Measurements from ENCODE around the gene TRIO. TPM values are rescaled to one million over a fixed set of nuclear protein-coding genes. Genes with fewer than 3 reads are reported as not detected.

Gene TRIO
- total and polyA plus RNA-seq, 2 donors (not counting 3 experiments of a cell fraction or from before 2014, with no cell fraction given), result 82.9 to 248 TPM

DNA sequence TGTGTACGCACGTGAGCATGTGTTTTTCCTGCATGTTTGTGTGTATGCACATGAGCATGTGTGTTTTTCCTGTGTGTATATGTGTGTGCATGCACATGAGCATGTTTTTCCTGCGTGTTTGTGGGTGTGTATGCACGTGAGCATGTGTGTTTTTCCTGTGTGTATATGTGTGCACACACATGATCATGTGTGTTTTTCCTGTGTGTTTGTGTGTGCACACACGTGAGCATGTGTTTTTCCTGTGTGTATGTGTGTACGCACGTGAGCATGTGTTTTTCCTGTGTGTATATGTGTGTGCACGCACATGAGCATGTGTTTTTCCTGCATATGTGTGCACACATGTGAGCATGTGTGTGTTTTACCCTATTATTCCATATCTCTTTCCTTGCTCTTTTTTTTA lies 205.9 kb downstream of the TRIO start:
- H3K9me3 ChIP-seq (replicated peaks; ENCODE audit: control insufficient read depth, insufficient read depth, low read length), result no peaks in the 10 kb centered on the region
- H3K4me2 ChIP-seq (ENCODE audit: insufficient read depth, low read length), result no peak overlapping the region
- intact Hi-C loops (cut with micrococcal nuclease) (no loop called here), dilution Hi-C loops (cut with MboI; ENCODE audit: extremely low pct_ligation_motif_present, low sequenced_read_pairs) (no loop called here)
- no peak overlapping the region for H2AFZ ChIP-seq (ENCODE audit: low read depth, low read length)
- no TSS peak for BruUV-seq (replicated peaks)
- peaks cover 36% of the 10 kb centered on the region for H3K79me2 ChIP-seq (ENCODE audit: control insufficient read depth, insufficient read depth, low read length)
- FAIRE-seq, result no peak
- H3K4me3 ChIP-seq (replicated peaks in 1 of 3; ENCODE audit: insufficient read depth in 1 of 3, low read depth in 1 of 3, low read length in 3 of 3), result no peak overlapping the region
- H3K36me3 ChIP-seq (ENCODE audit: control insufficient read depth in 2 of 2, extremely low read depth in 1 of 2, insufficient read depth in 2 of 2, low read length in 2 of 2), result peaks cover 0 to 4% of the 10 kb centered on the region in 2 experiments
- no peak for DNase-seq (ENCODE audit: low read depth, low spot score)
- CTCF ChIA-PET, result no interaction called here
- no peaks in the 10 kb centered on the region for H3K4me1 ChIP-seq (ENCODE audit: control insufficient read depth, extremely low read depth, insufficient read depth, low read length)
- H3K27ac ChIP-seq (ENCODE audit: insufficient read depth, low read depth, low read length), result no peak overlapping the region
- H4K20me1 ChIP-seq (replicated peaks; ENCODE audit: control insufficient read depth, extremely low read depth, insufficient read depth, low read length), result no peaks in the 10 kb centered on the region
- H3K9me1 ChIP-seq (replicated peaks; ENCODE audit: control insufficient read depth, extremely low read depth, insufficient read depth, low read length), result no peaks in the 10 kb centered on the region
- POLR2A ChIA-PET, result no interaction called here
- TF ChIP-seq, protein P1, sequence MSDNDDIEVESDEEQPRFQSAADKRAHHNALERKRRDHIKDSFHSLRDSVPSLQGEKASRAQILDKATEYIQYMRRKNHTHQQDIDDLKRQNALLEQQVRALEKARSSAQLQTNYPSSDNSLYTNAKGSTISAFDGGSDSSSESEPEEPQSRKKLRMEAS (IDR thresholded peaks at IDR 0.05; ENCODE audit: insufficient read depth, insufficient read length), result peak; percentile 21
- TF ChIP-seq POLR2AphosphoS5 (IDR thresholded peaks at IDR 0.05; ENCODE audit: insufficient read depth, low read depth, low read length) (no peak), JUN (IDR thresholded peaks at IDR 0.05; ENCODE audit: borderline replicate concordance, insufficient read depth, insufficient read length, low read depth) (no peak), FOS (IDR thresholded peaks at IDR 0.05; ENCODE audit: borderline replicate concordance, insufficient read depth, low read length) (no peak)
- H3K9ac ChIP-seq (replicated peaks; ENCODE audit: extremely low read depth, insufficient read depth, low read length), result no peak overlapping the region
- H3K27me3 ChIP-seq (ENCODE audit: control insufficient read depth in 2 of 2, insufficient read depth in 2 of 2, low read length in 2 of 2), result no peaks in the 10 kb centered on the region

DNA sequence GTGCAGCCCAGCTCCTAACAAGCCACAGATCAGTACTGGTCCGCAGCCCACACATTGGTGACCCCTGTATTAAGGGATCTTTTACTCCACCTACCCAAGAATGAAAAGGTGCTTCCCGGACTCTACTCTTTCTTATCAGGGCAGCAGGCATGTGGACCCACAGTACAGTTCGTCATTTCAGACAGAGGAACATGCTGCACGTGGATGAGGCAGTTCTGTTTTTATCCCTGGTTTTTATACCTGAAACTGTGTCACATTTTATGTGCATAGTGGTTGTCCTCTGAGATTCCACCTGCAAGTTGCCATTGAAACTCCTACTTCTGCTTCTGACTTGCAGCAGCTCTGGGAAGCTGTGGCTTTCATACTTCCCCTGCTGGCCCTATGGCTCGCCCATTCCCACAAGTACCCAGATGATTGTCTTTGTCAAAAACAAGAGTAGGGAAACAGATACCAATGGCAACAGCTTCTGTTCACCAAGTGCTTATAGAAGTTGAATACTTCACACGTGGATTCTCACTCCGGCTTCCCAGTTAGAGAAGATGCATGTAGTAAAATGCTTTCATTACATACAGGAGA lies 208.0 kb downstream of the TRIO start:
- TF ChIP-seq FOS (IDR thresholded peaks at IDR 0.05; ENCODE audit: borderline replicate concordance, insufficient read depth, low read length) (no peak), JUN (IDR thresholded peaks at IDR 0.05; ENCODE audit: borderline replicate concordance, insufficient read depth, insufficient read length, low read depth) (no peak), EZH2 (IDR thresholded peaks at IDR 0.05; ENCODE audit: borderline replicate concordance, low read depth, low read length, severe bottlenecking) (no peak), MYC (IDR thresholded peaks at IDR 0.05; ENCODE audit: low read depth, low read length) (no peak), GATA2 (IDR thresholded peaks at IDR 0.05; ENCODE audit: insufficient read depth, insufficient read length, low read depth, low read length) (no peak), POLR2A (IDR thresholded peaks at IDR 0.05; ENCODE audit: low read depth, low read length) (no peak), POLR2AphosphoS5 (IDR thresholded peaks at IDR 0.05; ENCODE audit: insufficient read depth, low read depth, low read length) (no peak)
- TF ChIP-seq, protein P1 (IDR thresholded peaks at IDR 0.05; ENCODE audit: insufficient read depth, insufficient read length), result no peak
- TF ChIP-seq, protein P2, sequence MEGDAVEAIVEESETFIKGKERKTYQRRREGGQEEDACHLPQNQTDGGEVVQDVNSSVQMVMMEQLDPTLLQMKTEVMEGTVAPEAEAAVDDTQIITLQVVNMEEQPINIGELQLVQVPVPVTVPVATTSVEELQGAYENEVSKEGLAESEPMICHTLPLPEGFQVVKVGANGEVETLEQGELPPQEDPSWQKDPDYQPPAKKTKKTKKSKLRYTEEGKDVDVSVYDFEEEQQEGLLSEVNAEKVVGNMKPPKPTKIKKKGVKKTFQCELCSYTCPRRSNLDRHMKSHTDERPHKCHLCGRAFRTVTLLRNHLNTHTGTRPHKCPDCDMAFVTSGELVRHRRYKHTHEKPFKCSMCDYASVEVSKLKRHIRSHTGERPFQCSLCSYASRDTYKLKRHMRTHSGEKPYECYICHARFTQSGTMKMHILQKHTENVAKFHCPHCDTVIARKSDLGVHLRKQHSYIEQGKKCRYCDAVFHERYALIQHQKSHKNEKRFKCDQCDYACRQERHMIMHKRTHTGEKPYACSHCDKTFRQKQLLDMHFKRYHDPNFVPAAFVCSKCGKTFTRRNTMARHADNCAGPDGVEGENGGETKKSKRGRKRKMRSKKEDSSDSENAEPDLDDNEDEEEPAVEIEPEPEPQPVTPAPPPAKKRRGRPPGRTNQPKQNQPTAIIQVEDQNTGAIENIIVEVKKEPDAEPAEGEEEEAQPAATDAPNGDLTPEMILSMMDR (IDR thresholded peaks at IDR 0.05; ENCODE audit: extremely low read depth in 1 of 2, insufficient read depth in 1 of 2, low read depth in 1 of 2, low read length in 2 of 2), result no peak
- peaks cover 2 to 4% of the 10 kb centered on the region in 2 experiments for H3K36me3 ChIP-seq (ENCODE audit: control insufficient read depth in 2 of 2, extremely low read depth in 1 of 2, insufficient read depth in 2 of 2, low read length in 2 of 2)
- BruUV-seq (replicated peaks), result no TSS peak
- POLR2A ChIA-PET, result no interaction called here
- H3K9me3 ChIP-seq (replicated peaks; ENCODE audit: control insufficient read depth, insufficient read depth, low read length), result no peaks in the 10 kb centered on the region
- H3K4me1 ChIP-seq (ENCODE audit: control insufficient read depth, extremely low read depth, insufficient read depth, low read length), result peaks cover 10% of the 10 kb centered on the region
- H3K4me3 ChIP-seq (replicated peaks in 1 of 3; ENCODE audit: insufficient read depth in 1 of 3, low read depth in 1 of 3, low read length in 3 of 3), result no peak overlapping the region
- no peak overlapping the region for H2AFZ ChIP-seq (ENCODE audit: low read depth, low read length)
- dilution Hi-C loops (cut with MboI; ENCODE audit: extremely low pct_ligation_motif_present, low sequenced_read_pairs), result no loop called here
- H3K79me2 ChIP-seq (ENCODE audit: control insufficient read depth, insufficient read depth, low read length), result peaks cover 45% of the 10 kb centered on the region
- CTCF ChIA-PET, result interaction anchor here (0.9 to 2.6 kb wide), 27 partner anchors 9 to 374 kb away, joined by 3 to 66 read pairs (median 5); no protein-coding TSS in a partner anchor
- no peaks in the 10 kb centered on the region for H4K20me1 ChIP-seq (replicated peaks; ENCODE audit: control insufficient read depth, extremely low read depth, insufficient read depth, low read length)
- intact Hi-C loops (cut with micrococcal nuclease), result no loop called here
- DNase-seq (ENCODE audit: low read depth, low spot score), result no peak
- H3K27ac ChIP-seq (ENCODE audit: insufficient read depth, low read depth, low read length), result no peak overlapping the region
- FAIRE-seq, result no peak
- H3K9ac ChIP-seq (replicated peaks; ENCODE audit: extremely low read depth, insufficient read depth, low read length), result no peak overlapping the region
- no peak overlapping the region for H3K4me2 ChIP-seq (ENCODE audit: insufficient read depth, low read length)
- no peaks in the 10 kb centered on the region for H3K27me3 ChIP-seq (ENCODE audit: control insufficient read depth in 2 of 2, insufficient read depth in 2 of 2, low read length in 2 of 2)
- H3K9me1 ChIP-seq (replicated peaks; ENCODE audit: control insufficient read depth, extremely low read depth, insufficient read depth, low read length), result no peaks in the 10 kb centered on the region
